ENCODE measurements around the gene CEP104.

CEP104 gene

GRCh38 chr1:3857791-3858129 is 749 bp upstream of the CEP104 start:
- DNase-seq (ENCODE audit: low read depth): no peak
- peak overlapping the region; percentile 99 for H3K4me3 ChIP-seq (ENCODE audit: low read depth, low read length)
- no peak for TF ChIP-seq CTCF (IDR thresholded peaks at IDR 0.05; ENCODE audit: low read depth, low read length, missing control alignments)

DNA sequence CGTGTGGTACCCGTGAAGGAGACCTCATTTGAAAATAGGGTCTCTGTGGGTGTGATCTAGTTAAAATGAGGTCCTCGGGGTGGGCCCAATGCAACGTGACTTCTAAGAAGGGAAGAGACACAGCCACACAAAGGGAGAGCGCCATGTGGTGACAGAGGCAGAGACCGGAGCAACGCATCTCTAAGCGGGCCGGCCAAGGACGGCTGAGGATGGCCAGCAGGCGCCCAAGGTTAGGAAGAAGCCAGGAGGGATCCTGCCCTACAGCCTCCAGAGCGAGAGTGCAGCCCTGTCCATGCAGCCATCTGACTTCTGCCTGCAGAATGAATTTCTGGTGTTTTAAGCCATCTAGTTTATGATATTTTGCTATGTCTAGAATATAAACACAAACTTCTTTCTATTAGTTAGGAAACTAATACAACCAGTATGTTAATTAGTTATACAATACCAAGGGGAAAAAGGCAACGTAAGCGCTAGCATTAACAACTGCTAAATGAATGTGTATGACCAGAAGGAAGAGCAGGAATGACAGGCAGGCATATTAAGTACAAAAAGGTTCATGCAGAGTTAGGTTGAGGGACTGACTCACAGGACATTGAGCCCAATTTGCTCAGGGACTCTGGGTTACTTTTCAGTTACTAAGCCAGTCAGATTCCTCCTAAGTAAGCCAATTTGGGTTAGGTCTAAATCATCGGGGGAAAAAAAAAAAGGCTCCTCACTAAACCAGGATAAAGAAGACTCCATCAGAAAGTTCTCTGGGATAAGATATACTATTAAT is 4.1 kb downstream of the CEP104 start:
- no peak for TF ChIP-seq CTCF (IDR thresholded peaks at IDR 0.05; ENCODE audit: low read depth, low read length, missing control alignments)
- DNase-seq (ENCODE audit: low read depth): no peak
- no peak overlapping the region for H3K4me3 ChIP-seq (ENCODE audit: low read depth, low read length)

DNA sequence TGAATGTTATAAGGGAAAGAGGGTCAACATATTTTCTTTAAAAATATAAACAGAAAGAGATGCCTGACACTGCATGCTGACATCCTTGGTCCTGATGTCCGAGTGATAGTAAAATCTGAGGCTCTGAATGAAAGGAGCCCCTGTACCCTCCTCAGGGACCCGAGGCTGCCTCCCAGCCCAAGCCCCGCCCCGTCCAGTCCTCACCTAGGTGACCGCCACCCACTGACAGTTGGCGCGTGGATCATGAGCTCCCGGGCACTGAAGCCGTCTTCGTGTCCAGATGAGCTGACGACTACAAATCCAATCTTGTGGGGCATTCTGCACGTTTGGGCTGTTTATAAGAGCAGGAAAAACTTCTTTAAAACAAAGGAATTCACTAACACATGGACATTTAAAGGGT is 4.9 kb downstream of the CEP104 start:
- TF ChIP-seq CTCF (IDR thresholded peaks at IDR 0.05; ENCODE audit: low read depth, low read length, missing control alignments): no peak
- no peak overlapping the region for H3K4me3 ChIP-seq (ENCODE audit: low read depth, low read length)
- DNase-seq (ENCODE audit: low read depth): no peak

- no peak for TF ChIP-seq CTCF (IDR thresholded peaks at IDR 0.05; ENCODE audit: low read depth, low read length, missing control alignments)
- no peak overlapping the region for H3K4me3 ChIP-seq (ENCODE audit: low read depth, low read length)
- no peak for DNase-seq (ENCODE audit: low read depth)
Measured at GRCh38 chr1:3851292-3851691, 5.7 kb downstream of the CEP104 start.

GRCh38 chr1:3850857-3851256 is 6.2 kb downstream of the CEP104 start:
- no peak for TF ChIP-seq CTCF (IDR thresholded peaks at IDR 0.05; ENCODE audit: low read depth, low read length, missing control alignments)
- H3K4me3 ChIP-seq (ENCODE audit: low read depth, low read length): no peak overlapping the region
- DNase-seq (ENCODE audit: low read depth): no peak

GRCh38 chr1:3847081-3847480 is 9.9 kb downstream of the CEP104 start:
- no peak for TF ChIP-seq CTCF (IDR thresholded peaks at IDR 0.05; ENCODE audit: low read depth, low read length, missing control alignments)
- no peak overlapping the region for H3K4me3 ChIP-seq (ENCODE audit: low read depth, low read length)
- DNase-seq (ENCODE audit: low read depth): no peak

DNA sequence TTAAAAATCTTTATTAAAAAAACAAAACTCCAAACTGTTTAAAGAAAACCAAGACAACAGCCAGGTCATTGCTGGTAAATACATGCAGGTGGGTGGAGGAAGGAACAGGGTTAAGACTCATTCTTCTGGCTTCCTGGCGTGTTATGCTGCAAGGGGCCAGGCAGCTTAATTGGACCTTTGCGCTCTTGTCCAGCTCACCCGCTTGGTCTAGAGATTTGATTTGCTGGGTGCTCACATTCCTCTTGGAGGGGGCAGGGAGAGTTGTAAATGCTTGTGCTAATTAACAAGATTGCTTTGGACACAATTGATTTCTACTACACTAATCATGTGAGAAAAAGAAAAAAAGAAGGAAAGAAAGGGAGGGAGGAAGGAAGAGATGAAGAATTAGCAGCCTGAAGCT is 10.5 kb downstream of the CEP104 start:
- H3K4me3 ChIP-seq (ENCODE audit: low read depth, low read length): no peak overlapping the region
- no peak for DNase-seq (ENCODE audit: low read depth)
- no peak for TF ChIP-seq CTCF (IDR thresholded peaks at IDR 0.05; ENCODE audit: low read depth, low read length, missing control alignments)
